GM18499 (cell line): ENCODE results near the gene CYP4F22.
"Not testable (repeated sequence)": the region's sequence is repeated elsewhere in the genome, so short reads cannot be mapped to it uniquely, and the experiment has no call there.

Source experiments
- ATAC-seq: cut with Tn5 transposase; IDR thresholded peaks from one replicate; pipeline ENCODE4 v1.9.1; 2021; ENCODE audit warnings: moderate number of reproducible peaks; ENCODE audit not compliant: insufficient read depth, unreplicated experiment

CYP4F22 gene

DNA sequence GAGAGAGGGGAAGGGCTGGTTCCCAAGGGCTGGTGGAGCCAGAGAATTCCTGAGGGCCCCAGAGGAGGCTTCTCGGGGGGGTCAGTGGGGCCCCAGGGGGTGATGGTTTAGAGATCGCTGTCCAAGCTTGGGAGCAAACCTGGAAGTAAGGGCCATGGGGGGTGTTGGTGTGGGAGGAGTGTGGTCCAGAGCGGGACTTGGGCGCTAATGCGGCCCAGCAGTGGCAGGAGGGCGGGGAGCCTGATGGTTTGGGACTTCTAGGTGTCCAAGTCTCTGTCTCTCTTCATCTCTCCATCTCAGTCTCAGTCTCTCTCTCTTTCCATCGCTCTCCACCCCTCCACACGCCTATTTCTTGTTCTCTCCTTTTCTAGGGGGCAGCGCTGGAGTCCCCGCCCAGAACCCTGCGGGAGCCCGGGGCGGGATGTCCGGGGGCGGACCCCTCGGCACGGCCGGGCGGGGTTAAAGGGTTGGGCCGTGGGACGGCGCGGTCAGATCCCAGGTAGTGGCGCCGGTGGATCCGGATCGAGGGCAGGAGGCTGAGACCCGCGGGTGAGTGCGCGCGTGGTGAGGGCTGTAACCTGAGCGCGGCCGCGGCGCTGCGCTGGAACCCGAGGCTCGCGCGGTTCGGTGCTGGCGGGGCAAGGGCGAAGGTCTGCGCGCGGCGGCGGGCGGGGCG is at the start of gene CYP4F22:
Gene CYP4F22, plus strand, starts transcription at position 491 of the 676 bp plus-strand sequence. CDS start 16,812 bp downstream, outside the sequence.
- ATAC-seq = no peak

- ATAC-seq = no peak
Observed at GRCh38 chr19:15461694-15462093, 46.6 kb upstream of the CYP4F22 start.

DNA sequence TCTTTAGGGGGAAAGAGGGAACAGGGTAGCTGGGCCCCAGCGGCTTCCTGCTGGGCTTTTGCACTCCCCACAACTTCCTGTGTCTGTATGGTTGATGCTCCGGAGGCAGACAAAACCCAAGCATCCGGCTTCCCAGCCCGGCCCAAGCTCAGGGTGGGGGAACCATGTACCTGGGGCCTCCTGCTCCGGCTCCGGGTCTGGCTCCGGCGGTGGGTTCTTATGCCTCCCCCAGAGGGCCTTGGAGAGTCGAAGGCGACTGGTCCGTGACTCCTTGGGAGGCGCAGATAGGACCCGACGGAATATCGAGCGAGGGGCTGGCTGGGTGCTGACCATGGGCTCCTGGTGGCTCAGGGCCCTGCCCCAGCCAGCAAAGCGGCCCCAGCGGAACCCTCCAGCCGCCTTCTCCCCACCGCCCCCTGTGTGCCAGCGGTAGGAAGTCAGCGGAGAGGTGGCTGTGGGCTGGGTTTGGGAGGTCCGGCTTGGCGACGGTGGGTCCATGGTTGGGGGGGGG is 44.4 kb upstream of the CYP4F22 start:
- ATAC-seq = no peak

GRCh38 chr19:15464394-15465385 is 43.6 kb upstream of the CYP4F22 start, which contains the start of gene RASAL3:
TSS of gene RASAL3 (minus strand) at chr19:15464544. CDS start at chr19:15464358, 186 bp downstream.
- ATAC-seq = no peak

- no peak for ATAC-seq
Observed at GRCh38 chr19:15466851-15467733, 41.2 kb upstream of the CYP4F22 start.

GRCh38 chr19:15467734-15468214 is 40.6 kb upstream of the CYP4F22 start:
- no peak for ATAC-seq

- no peak for ATAC-seq
Observed at GRCh38 chr19:15468675-15469512, 39.4 kb upstream of the CYP4F22 start.

- ATAC-seq = no peak
Observed at GRCh38 chr19:15469513-15470297, 38.6 kb upstream of the CYP4F22 start.

DNA sequence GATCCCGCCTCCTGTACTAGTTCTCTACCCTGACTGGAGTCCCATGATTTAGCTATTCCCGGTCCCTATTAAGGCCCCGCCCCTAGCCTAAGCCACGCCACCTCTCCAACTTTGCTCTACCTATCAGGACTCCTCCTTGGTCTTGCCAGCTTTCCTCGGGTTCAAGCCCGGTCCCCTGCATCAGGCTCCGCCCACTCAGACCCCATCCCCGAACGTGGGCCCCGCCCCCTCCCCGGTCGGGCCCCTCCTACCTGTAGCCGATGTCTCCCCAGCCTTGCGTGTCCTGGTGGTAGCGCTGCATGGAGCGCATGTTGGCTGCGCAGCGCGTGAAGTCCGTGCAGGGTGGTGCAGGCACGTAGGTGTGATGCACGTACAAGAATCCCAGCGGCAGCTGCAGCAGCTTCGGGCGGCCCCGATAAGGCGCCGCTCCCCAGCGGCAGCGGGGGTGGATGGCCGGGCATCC is 36.7 kb upstream of the CYP4F22 start:
- ATAC-seq = no peak

- ATAC-seq = not testable (repeated sequence)
Observed at GRCh38 chr19:15473821-15474220, 34.5 kb upstream of the CYP4F22 start.

GRCh38 chr19:15475169-15475568 is 33.2 kb upstream of the CYP4F22 start:
- ATAC-seq = no peak

DNA sequence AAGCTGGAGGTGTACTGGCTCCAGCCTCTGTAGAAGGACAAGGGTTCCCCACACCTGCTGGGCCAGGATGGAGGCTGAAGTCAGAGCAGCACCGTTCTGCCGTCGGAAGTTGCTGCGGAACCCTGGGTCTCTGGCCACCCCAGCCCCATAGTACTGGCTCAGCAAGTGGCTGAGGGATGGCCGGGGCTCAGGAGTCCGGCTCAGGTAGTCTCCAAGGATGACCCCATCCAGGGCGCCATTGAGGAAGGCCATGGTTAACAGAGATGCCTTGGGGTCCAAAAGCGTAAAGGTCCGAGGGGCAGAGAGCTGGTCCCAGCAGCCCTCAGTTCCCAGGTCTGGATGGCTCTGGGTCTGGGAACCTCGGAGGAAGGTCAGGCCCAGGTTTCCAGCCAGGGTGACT is 32.7 kb upstream of the CYP4F22 start:
- ATAC-seq = no peak

DNA sequence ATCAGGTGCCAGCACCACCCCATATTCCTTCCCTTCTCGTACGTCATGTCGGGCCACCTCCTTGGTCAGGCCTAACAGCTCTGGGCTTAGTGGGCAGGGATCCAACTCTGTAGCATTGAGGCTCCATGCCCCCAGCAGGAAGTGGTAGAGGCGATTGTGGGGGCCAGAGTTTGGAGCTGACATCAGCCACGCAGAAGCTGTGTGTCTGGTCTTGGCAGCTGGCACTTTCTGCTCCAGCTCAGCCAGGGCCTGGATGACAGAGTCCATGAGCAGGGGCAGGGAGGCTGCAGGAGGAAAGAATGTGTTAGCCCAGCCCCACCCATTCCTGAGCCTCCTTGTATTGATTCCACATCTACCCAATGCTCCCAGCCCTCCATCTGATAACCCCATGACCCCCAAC is 32.0 kb upstream of the CYP4F22 start:
- ATAC-seq = no peak

DNA sequence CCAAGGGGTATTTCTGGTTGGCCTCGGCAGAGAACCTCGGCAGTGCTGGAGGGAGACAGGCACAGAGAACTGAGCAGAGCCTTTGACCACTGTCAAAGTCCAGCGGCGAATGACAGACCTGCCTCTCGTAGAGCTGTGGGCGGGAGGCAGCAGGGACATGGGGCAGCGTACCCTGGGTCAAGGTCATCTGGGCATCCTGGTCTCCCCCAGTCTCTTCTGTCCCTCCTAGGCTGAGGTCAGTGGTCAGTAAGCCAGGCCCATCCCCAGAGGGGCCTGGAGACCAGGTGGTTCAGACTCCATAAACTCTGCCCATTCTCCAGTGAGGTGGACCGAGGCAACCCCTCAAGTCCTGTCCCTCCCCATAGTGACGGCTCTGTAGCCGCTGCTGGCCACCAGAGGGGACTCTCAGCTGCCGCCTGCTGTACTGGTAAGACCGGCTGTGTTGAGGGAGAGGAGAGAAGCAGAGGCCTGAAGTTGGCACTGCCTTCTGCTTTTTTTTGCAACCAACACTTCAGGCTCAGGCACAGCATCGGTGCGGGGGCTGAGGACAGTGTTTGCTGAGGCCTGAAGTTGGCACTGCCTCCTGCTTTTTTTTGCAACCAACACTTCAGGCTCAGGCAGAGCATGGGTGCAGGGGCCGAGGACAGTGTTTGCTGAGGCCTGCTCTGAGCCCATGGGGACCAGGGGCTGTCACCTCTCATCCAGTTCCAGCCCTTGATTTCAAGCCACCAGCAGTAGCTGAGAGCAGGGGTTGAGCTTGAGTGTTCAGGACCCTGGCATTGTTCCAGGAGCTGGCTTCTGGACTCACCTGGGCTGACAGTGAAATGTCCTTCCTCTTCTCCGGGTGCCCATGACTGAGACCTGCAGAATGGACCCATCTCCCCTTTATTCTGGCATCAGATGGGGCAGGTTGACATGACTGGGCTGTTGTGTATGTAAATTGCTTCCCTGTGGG is 28.7 kb upstream of the CYP4F22 start, which contains the start of gene PGLYRP2:
Gene PGLYRP2, minus strand, starts transcription at position 111 of the 955 bp plus-strand sequence. CDS start 130 bp downstream, outside the sequence.
- no peak for ATAC-seq

DNA sequence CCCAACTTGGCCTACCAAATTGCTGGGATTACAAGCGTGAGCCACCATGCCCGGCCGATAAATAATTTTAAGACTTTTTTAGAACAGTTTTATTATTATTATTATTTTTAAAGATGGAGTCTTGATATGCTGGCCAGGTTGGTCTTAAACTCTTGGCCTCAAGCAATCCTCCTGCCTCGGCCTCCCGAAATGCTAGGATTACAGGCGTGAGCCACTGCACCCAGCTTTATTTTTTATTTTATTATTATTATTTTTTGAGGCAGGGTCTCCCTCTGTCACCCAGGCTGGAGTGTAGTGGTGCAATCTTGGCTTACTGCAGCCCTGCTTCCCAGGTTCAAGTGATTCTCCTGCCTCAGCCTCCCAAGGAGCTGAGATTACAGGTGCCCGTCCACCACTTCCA is 27.3 kb upstream of the CYP4F22 start:
- ATAC-seq = not testable (repeated sequence)

- not testable (repeated sequence) for ATAC-seq
Observed at GRCh38 chr19:15485768-15486167, 22.6 kb upstream of the CYP4F22 start.

DNA sequence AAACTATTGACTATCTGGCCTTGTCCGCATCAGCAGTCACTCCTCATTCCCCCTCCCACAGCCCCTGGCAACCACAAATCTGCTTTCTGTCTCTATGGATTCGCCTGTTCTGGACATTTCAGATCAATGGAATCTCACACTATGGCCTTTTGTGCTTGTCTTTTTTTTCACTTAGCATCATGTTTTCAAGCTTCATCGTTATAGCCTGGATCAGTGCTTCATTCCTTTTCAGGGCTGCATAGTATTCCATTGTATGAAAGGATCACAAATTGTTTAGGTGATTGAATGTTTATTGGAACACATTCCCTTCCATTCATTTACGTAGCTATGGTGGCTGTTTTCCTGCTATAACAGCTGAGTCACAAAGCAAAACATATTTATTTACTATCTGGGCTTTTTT is 21.3 kb upstream of the CYP4F22 start:
- no peak for ATAC-seq
